HG03457 (cell line): Measurements from ENCODE around the gene MAD2L1BP.
"Not testable (repeated sequence)": the region's sequence is repeated elsewhere in the genome, so short reads cannot be mapped to it uniquely, and the experiment has no call there.

ENCODE experiments used
- ATAC-seq: cut with Tn5 transposase; IDR thresholded peaks from one replicate; pipeline ENCODE4 v1.9.1; 2021; ENCODE audit warnings: moderate number of reproducible peaks; ENCODE audit not compliant: unreplicated experiment

MAD2L1BP gene, protein sequence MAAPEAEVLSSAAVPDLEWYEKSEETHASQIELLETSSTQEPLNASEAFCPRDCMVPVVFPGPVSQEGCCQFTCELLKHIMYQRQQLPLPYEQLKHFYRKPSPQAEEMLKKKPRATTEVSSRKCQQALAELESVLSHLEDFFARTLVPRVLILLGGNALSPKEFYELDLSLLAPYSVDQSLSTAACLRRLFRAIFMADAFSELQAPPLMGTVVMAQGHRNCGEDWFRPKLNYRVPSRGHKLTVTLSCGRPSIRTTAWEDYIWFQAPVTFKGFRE

DNA sequence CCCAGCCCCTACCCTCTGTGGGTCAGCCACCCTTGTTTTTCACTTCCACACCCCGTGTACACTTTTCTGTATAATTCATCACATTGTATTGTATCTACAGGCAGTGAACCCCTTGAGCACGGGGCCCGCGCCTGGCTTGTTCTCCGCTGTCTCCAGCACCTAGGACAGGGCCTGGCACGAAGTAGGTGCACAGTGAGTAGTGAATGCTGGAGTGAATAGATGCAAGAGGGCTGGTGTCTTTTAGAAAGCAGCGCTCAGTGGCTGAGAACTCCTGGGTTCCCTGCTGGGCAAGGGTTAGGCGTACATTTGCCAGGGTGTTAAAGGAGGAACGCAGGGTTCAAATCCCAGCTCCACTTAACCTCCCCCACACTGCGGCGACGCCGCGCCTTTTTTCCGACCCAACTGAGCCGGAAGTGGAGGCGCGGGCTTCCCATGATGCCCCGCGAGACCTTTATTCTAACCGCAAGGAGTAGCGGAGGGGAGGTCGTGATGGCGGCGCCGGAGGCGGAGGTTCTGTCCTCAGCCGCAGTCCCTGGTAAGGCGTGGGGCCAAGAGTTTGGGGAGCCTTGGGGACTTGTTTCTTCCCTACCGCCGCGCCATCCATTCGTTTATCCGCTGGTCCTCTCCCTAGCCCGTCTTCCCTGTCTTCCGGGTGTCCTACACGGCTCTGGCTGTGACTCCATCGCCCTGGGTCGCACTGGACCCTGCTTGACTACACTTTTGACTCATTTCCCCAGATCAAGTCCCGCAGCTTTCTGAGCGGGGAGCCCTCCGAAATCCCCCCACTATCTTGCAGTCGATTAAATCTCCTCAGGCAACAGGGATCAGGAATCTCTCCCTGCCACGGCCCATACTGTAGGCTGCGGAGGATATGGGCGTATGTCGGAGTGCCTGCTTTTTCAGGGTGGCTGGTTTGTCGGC is at the start of gene MAD2L1BP:
Gene MAD2L1BP (plus strand): TSS at position 454 of the 921 bp plus-strand sequence. CDS start 36 bp downstream, at position 490.
- no peak for ATAC-seq

GRCh38 chr6:43588194-43588593 is 47.4 kb upstream of the MAD2L1BP start:
- no peak for ATAC-seq

- not testable (repeated sequence) for ATAC-seq
These were observed 46.1 kb upstream of the MAD2L1BP start for GRCh38 chr6:43589564-43589963.

- no peak for ATAC-seq
These were observed 41.7 kb upstream of the MAD2L1BP start for GRCh38 chr6:43593938-43594337.

- no peak for ATAC-seq
These were observed 35.0 kb upstream of the MAD2L1BP start for GRCh38 chr6:43600595-43600994.

GRCh38 chr6:43604174-43604573 is 31.5 kb upstream of the MAD2L1BP start:
- no peak for ATAC-seq

- no peak for ATAC-seq
These were observed 29.6 kb upstream of the MAD2L1BP start for GRCh38 chr6:43606019-43606418.

DNA sequence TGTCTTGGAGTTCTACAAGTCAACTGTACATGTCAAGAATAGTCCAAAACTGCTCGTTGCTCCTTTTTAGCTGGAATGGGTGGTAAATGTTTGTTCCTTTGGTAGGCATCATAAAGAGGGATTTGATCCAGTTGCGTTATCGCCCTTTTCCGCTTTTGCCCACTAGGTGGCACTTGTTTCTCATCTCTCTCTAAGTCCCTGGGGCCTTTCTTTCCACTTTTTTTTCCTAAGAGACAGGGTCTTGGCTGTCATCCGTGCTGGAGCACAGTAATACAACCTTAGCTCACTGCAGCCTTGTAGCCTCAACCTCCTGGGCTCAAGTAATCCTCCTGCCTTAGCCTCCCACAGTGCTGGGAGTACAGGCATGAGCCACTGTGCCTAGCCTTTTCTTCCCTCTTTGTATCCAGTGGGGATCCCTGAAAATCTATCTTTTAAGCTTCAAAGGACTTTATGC is 27.3 kb upstream of the MAD2L1BP start:
- no peak for ATAC-seq

- no peak for ATAC-seq
These were observed 26.8 kb upstream of the MAD2L1BP start for GRCh38 chr6:43608807-43609206.

- ATAC-seq, result no peak
These were observed 26.2 kb upstream of the MAD2L1BP start for GRCh38 chr6:43609402-43609801.

GRCh38 chr6:43610431-43610830 is 25.2 kb upstream of the MAD2L1BP start:
- ATAC-seq, result no peak

- no peak for ATAC-seq
These were observed 21.8 kb upstream of the MAD2L1BP start for GRCh38 chr6:43613721-43614395.

GRCh38 chr6:43614396-43614730 is 21.3 kb upstream of the MAD2L1BP start:
- ATAC-seq, result no peak

DNA sequence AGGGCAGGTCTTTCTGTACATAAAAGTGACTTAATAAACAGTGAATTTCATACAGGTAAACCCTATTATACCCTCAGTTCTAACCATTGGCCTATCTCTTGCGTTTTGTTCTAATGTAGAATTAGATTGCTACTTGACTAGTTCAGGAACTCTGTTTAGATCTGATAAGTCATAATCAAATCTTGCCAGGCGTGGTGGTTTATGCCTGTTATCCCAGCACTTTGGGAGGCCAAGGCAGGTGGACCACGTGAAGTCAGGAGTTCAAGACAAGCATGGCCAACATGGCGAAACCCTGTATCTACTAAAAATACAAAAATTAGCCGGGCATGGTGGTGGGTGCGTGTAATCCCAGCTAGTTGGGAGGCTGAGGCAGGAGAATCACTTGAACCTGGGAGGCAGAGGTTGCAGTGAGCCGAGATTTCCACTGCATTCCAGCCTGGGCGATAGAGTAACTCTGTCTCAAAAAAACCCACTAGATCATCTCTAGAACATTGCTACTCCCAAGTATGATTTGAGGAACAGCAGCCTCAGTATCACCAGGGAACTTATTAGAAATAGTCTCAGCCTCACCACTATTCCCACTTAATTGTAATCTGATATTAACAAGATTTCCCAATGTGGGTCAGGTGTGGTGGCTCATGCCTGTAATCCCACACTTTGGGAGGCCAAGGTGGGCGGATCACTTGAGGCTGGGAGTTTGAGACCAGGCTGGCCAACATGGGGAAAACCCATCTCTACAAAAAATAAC is 18.7 kb upstream of the MAD2L1BP start:
- no peak for ATAC-seq

DNA sequence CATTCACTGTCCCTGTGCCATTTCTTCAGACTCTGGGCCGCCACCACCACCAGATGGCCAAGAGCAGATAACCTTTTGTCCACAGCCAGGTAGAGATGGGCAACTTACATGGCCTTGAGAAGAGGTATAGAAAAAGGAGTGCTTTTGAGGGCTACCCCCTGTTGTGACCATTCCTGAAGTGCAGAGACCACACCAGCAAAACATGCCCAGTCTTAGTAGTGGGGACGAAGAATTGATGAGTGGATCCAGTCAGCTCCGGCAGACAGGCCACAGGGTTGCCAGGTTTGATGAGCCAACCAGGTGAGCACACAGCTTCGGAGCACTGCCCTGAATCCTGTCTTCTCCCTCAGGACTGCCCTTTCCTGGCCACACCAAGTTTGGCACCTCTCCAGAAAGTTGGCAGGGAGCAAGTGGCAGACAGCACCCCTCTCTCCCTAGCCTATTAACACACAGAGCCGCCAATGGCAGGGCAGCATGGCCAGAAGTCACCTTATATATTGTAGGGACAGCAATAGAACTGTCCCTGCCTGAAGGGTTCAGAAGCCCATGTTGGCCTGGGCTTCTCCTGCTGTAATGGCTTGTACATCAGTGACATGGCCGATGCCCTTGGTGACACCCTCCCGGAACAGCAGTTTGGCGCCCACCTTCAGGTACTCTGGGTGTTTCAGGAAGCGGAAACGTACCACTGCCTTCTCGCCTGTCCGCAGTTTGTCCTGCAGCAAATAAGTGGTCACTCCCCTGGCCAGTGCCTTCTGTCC is 14.4 kb upstream of the MAD2L1BP start:
- ATAC-seq, result no peak

DNA sequence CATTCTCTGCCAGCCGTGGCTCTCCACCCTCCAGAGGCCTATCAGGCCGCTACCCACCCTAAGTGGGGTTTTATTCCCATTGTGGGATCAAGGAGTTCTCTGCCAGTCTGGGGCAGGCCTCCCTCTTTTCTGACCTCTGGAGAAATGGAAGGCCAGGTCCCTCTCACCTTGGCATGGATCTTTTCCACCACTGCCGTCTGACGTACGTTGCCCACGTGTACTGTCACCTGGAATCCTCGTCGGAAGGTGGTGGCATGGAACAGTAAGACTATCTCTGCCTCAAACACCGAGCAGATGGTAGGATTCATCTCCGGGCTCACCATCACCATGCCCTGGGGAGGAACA is 13.8 kb upstream of the MAD2L1BP start:
- no peak for ATAC-seq

- no peak for ATAC-seq
These were observed 13.1 kb upstream of the MAD2L1BP start for GRCh38 chr6:43622541-43622940.

GRCh38 chr6:43623880-43624785 is 11.5 kb upstream of the MAD2L1BP start:
- ATAC-seq, result no peak

DNA sequence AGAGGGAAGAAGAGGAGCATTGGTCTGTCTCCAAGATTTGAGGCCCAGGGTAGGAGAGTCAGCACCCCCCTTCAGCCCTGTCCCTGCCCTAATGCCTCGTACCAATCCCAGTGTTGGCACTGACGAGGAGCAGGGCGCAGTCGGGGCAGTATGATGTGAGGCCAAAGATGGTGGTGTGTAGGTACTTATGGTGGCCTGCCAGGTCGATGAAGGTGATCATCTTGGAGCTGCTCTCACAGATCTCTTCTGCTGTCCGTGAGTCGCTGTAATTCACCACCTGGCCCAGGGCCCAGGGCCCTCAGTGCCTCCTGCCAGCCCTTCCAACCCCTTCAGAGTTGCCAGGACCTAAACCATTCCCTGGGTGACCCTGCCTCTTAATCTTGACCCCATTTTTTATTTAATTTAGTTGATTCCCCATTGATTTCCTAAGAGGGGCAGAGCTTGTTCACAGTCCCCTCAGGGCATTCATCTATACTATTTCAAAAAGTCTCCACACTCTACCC is 10.8 kb upstream of the MAD2L1BP start:
- no peak for ATAC-seq
